ENCODE results near the gene ARPC1A.
"Not testable (repeated sequence)": the region's sequence is repeated elsewhere in the genome, so short reads cannot be mapped to it uniquely, and the experiment has no call there.

The ARPC1A gene

GRCh38 chr7:99409192-99409572 is 83.5 kb downstream of the ARPC1A start:
- DNase-seq (ENCODE audit: low read depth, low spot score), result no peak

- DNase-seq (ENCODE audit: low read depth, low spot score), result no peak
Measured at GRCh38 chr7:99409806-99410205, 84.1 kb downstream of the ARPC1A start.

- no peak for DNase-seq (ENCODE audit: low read depth, low spot score)
Measured at GRCh38 chr7:99410635-99411034, 84.9 kb downstream of the ARPC1A start.

GRCh38 chr7:99415513-99416127 is 89.9 kb downstream of the ARPC1A start:
- not testable (repeated sequence) for DNase-seq (ENCODE audit: low read depth, low spot score)
